Erythroblast (primary cell): ENCODE data around the gene ITGB1.
"Not testable (repeated sequence)": the region's sequence is repeated elsewhere in the genome, so short reads cannot be mapped to it uniquely, and the experiment has no call there.

Experiments
- GATA1 ChIP-seq: IDR thresholded peaks from 2 replicates; pipeline ENCODE4 v1.6.1; 2011; ENCODE audit warnings: low read depth, mild to moderate bottlenecking, control low read depth, low read length, moderate library complexity
- POLR2A ChIP-seq: IDR thresholded peaks from 2 replicates; pipeline ENCODE4 v1.6.1; 2011; ENCODE audit warnings: mild to moderate bottlenecking, low read length

DNA sequence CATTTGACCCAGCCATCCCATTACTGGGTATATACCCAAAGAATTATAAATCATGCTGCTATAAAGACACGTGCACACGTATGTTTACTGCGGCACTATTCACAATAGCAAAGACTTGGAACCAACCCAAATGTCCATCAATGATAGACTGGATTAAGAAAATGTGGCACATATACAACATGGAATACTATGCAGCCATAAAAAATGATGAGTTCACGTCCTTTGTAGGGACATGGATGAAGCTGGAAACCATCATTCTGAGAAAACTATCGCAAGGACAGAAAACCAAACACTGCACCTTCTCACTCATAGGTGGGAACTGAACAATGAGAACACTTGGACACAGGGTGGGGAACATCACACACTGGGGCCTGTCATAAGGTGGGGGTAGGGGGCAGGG, 40.2 kb downstream of the ITGB1 start:
- TF ChIP-seq POLR2A, GATA1: not testable (repeated sequence)
